CD14-positive monocyte (primary cell): Measurements from ENCODE around the gene CLDN24. TPM values are rescaled to one million over a fixed set of nuclear protein-coding genes. Genes with fewer than 3 reads are reported as not detected.
A peak's percentile ranks its signal among the peaks of the same experiment; 100 is the strongest.

Experiments used
- DNase-seq, 3 donors: peaks; one replicate each; pipeline ENCODE4 v3.0.0-alpha.2; 2011 to 2022
- H2AFZ ChIP-seq: 2 replicates; pipeline ENCODE4 v1.6.0; 2012; ENCODE audit warnings: mild to moderate bottlenecking, low read depth, low read length, inconsistent platforms; ENCODE audit not compliant: insufficient read depth, poor library complexity, severe bottlenecking
- H3K27ac ChIP-seq, 2 donors: 1 replicate in 1 of 2; 2 replicates in 1 of 2; pipeline ENCODE4 v1.5.1; 2012 to 2013; ENCODE audit warnings: low read length in 2 of 2, control low read depth in 1 of 2, inconsistent platforms in 1 of 2, low read depth in 1 of 2, mild to moderate bottlenecking in 1 of 2
- H3K27me3 ChIP-seq, 2 donors: one replicate each; pipeline versions ENCODE4 v1.6.0 to v1.6.1; 2011 to 2013; ENCODE audit warnings: low read length in 2 of 2; ENCODE audit not compliant: control insufficient read depth in 2 of 2, insufficient read depth in 2 of 2
- H3K36me3 ChIP-seq, 2 donors: replicated peaks in 1 of 2; 1 replicate in 1 of 2; 2 replicates in 1 of 2; pipeline versions ENCODE4 v1.5.1 to v1.6.1; 2012 to 2013; ENCODE audit warnings: low read length in 2 of 2, control low read depth in 1 of 2, inconsistent platforms in 1 of 2, mild to moderate bottlenecking in 1 of 2; ENCODE audit not compliant: insufficient read depth in 2 of 2, control insufficient read depth in 1 of 2
- H3K4me1 ChIP-seq, 2 donors: 1 replicate in 1 of 2; 2 replicates in 1 of 2; pipeline versions ENCODE4 v1.5.1 to v1.6.1; 2012 to 2013; ENCODE audit warnings: low read length in 2 of 2, control low read depth in 1 of 2, inconsistent platforms in 1 of 2, mild to moderate bottlenecking in 1 of 2, moderate library complexity in 1 of 2; ENCODE audit not compliant: insufficient read depth in 2 of 2, control insufficient read depth in 1 of 2
- H3K4me2 ChIP-seq: replicated peaks from 2 replicates; pipeline ENCODE3; 2012; ENCODE audit warnings: low read length, moderate library complexity, mild to moderate bottlenecking; ENCODE audit not compliant: poor library complexity, severe bottlenecking; ENCODE audit errors: extremely low read depth
- H3K4me3 ChIP-seq, 3 experiments: fragments of 200-600 bp in 1 of 3; sonication (generic) in 1 of 3; replicated peaks in 1 of 3; 1 replicate in 2 of 3; 2 replicates in 1 of 3; pipeline ENCODE4 v1.5.1; 2011 to 2013; ENCODE audit warnings: low read length in 3 of 3, mild to moderate bottlenecking in 3 of 3, control low read depth in 2 of 3, low read depth in 2 of 3, inconsistent platforms in 1 of 3, moderate library complexity in 1 of 3
- H3K79me2 ChIP-seq: 2 replicates; pipeline ENCODE4 v1.6.0; 2012; ENCODE audit warnings: mild to moderate bottlenecking, control low read depth, inconsistent platforms, low read length, moderate library complexity; ENCODE audit not compliant: insufficient read depth
- H3K9ac ChIP-seq: 2 replicates; pipeline ENCODE4 v1.6.0; 2017; ENCODE audit warnings: low read length, mild to moderate bottlenecking; ENCODE audit not compliant: insufficient read depth, poor library complexity, severe bottlenecking
- H3K9me3 ChIP-seq, 2 donors: replicated peaks in 1 of 2; 1 replicate in 1 of 2; 2 replicates in 1 of 2; pipeline versions ENCODE4 v1.5.1 to v1.6.1; 2012 to 2013; ENCODE audit warnings: low read length in 2 of 2, control low read depth in 1 of 2; ENCODE audit not compliant: control insufficient read depth in 1 of 2, insufficient read depth in 1 of 2
- H4K20me1 ChIP-seq: 2 replicates; pipeline ENCODE4 v1.6.0; 2012; ENCODE audit warnings: mild to moderate bottlenecking, low read length, control low read depth, moderate library complexity; ENCODE audit not compliant: insufficient read depth
- H3K27ac Mint-ChIP-seq, 7 donors: one replicate each; pipeline ENCODE4 v1.8.0; 2020; ENCODE audit warnings: mild to moderate bottlenecking in 7 of 7, mixed read lengths in 7 of 7, moderate library complexity in 6 of 7, inconsistent platforms in 2 of 7
- H3K27me3 Mint-ChIP-seq, 3 donors: one replicate each; pipeline ENCODE4 v1.8.0; 2021 to 2022; ENCODE audit warnings: low read depth in 3 of 3, mild to moderate bottlenecking in 3 of 3, mixed read lengths in 3 of 3, moderate library complexity in 3 of 3, inconsistent platforms in 1 of 3
- H3K36me3 Mint-ChIP-seq, 2 donors: one replicate each; pipeline ENCODE4 v1.8.0; 2020; ENCODE audit warnings: mixed read lengths in 2 of 2, inconsistent platforms in 1 of 2, mild to moderate bottlenecking in 1 of 2
- H3K4me1 Mint-ChIP-seq: one replicate; pipeline ENCODE4 v1.8.0; 2020; ENCODE audit warnings: mild to moderate bottlenecking, mixed read lengths
- H3K4me3 Mint-ChIP-seq, 2 donors: one replicate each; pipeline ENCODE4 v1.8.0; 2020; ENCODE audit warnings: mild to moderate bottlenecking in 2 of 2, mixed read lengths in 2 of 2, moderate library complexity in 1 of 2
- H3K9me3 Mint-ChIP-seq, 7 donors: one replicate each; pipeline ENCODE4 v1.8.0; 2020 to 2022; ENCODE audit warnings: mixed read lengths in 7 of 7, mild to moderate bottlenecking in 6 of 7, moderate library complexity in 6 of 7, inconsistent platforms in 2 of 7
- WGBS: methylation state at CpG from one replicate; pipeline ENCODE4 v1.1.5; 2013; ENCODE audit warnings: missing lambda C conversion rate; ENCODE audit not compliant: insufficient coverage; 5-methylcytosine and 5-hydroxymethylcytosine counted together
- intact Hi-C, 2 donors: fragments of 100-400 bp; cut with micrococcal nuclease; formaldehyde crosslinking; loops; one replicate each; pipeline versions ENCODE4 v1.15.0 to v1.15.1; 2023
- polyA plus RNA-seq, 3 donors: library from polyadenylated mRNA; depleted of rRNA in 1 of 3; unstranded in 2 of 3; stranded (reverse) in 1 of 3; fragments of 300-500 nt in 2 of 3; fragments of >200 nt in 1 of 3; fragmentation: Illumina TruSeq in 2 of 3; gene quantifications; 1 replicate in 2 of 3; 2 replicates in 1 of 3; pipeline ENCODE4 v1.2.3, GENCODE V29; 2012 to 2021
- TF ChIP-seq, protein P1 (sequence below): fragments of 200-600 bp; IDR thresholded peaks from one replicate; pipeline ENCODE4 v1.8.0; 2022; ENCODE audit warnings: antibody characterized with exemption, mild to moderate bottlenecking

The CLDN24 gene
- polyA plus RNA-seq, 3 donors: not detected

DNA sequence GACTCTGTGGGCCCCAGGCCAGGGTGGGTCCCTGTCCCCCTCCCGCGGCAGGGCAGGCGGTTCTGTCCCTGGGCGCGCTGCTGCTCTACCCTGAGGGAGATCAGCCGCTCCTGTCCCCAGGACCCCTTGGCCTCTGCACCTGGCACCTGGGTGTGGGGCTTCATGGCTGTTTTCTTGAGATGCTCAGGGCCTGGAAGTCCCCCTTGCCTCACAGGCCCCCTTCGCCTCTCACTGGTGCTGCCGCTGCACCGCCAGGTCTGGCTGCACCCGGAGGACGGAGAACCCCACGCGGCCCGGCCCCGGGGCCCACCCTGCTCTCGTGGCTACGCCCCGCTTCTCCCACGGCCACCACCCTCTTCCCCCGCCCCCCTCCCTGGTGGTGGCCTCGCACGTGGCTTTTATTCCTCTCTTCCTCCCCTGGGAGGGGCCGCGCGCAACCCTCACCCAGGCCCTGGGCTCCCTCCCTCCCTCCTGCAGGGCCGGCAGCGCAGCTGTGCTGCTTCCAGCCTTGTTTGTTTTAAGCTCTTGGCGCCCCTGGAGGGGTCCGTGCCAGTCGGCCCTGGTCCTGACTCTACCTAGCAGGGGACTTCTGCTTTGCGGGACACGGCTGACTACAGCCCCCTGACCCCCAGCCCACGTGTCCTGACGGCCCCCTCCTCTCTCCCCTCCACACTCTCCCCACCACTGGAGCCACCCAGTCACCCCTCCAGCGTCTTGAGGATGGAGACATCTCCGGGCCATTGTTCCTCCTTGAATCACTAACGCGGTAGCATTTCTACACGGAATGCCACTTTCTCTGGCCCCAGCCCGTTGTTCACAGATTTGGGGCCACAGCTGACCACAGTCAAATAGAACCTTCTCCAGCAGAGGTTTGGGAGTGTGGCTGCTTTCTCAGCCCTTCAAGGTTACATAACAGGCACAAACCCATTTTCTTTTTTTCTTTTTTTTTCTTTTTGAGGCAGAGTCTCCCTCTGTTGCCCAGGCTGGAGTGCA, 20.6 kb upstream of the CLDN24 start:
- DNase-seq: no peak
- 21% methylated on average over 34 of the region's 40 CpGs for WGBS
- Histone ChIP-seq H3K4me3 (peak overlapping the region in 1 of 3 experiments; percentile 17), H3K27ac (no peak overlapping the region), H2AFZ (peak overlapping the region; percentile 67), H3K4me1 (peaks cover 6 to 9% of the 10 kb centered on the region in 2 donors), H3K4me2 (peak overlapping the region; percentile 19), H3K27me3 (peaks cover 0 to 7% of the 10 kb centered on the region in 2 donors), H3K9me3 (no peaks in the 10 kb centered on the region), H3K79me2 (no peaks in the 10 kb centered on the region), H3K9ac (no peak overlapping the region), H4K20me1 (no peaks in the 10 kb centered on the region), H3K36me3 (no peaks in the 10 kb centered on the region)
- H3K4me1 Mint-ChIP-seq: peaks cover 10% of the 10 kb centered on the region
- H3K36me3 Mint-ChIP-seq: no peaks in the 10 kb centered on the region
- TF ChIP-seq, protein P1, sequence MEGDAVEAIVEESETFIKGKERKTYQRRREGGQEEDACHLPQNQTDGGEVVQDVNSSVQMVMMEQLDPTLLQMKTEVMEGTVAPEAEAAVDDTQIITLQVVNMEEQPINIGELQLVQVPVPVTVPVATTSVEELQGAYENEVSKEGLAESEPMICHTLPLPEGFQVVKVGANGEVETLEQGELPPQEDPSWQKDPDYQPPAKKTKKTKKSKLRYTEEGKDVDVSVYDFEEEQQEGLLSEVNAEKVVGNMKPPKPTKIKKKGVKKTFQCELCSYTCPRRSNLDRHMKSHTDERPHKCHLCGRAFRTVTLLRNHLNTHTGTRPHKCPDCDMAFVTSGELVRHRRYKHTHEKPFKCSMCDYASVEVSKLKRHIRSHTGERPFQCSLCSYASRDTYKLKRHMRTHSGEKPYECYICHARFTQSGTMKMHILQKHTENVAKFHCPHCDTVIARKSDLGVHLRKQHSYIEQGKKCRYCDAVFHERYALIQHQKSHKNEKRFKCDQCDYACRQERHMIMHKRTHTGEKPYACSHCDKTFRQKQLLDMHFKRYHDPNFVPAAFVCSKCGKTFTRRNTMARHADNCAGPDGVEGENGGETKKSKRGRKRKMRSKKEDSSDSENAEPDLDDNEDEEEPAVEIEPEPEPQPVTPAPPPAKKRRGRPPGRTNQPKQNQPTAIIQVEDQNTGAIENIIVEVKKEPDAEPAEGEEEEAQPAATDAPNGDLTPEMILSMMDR: no peak
- H3K9me3 Mint-ChIP-seq: peaks cover 0 to 4% (median 0%) of the 10 kb centered on the region in 7 donors
- intact Hi-C loops: no loop called here
- no peak overlapping the region for H3K27ac Mint-ChIP-seq
- peaks cover 10 to 27% (median 13%) of the 10 kb centered on the region in 3 donors for H3K27me3 Mint-ChIP-seq
- peak overlapping the region in 1 of 2 donors; percentile 26 for H3K4me3 Mint-ChIP-seq

DNA sequence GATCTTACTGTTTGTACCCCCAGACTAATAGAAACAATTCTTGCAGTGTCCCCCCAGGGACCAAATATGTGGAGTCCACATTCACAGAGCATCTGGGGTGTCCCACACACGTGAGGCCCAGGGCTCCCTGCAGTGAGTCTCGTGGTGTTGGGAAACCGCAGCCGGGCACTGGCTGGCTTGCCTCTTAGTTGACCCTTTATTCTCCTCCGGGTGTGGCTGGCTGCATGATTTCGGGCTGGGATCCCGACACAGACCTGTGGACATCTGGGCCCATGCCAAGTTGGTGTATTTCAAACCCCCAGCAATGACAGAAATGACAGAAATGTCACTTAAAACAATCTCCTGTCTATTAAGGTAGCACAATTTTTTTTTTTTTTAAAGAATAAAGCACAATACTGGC, 15.6 kb upstream of the CLDN24 start:
- Mint-ChIP-seq H3K4me1 (peaks cover 2% of the 10 kb centered on the region), H3K27ac (peak overlapping the region in 1 of 7 donors; percentile 5), H3K36me3 (no peaks in the 10 kb centered on the region), H3K9me3 (peaks cover 0 to 2% (median 0%) of the 10 kb centered on the region in 7 donors), H3K4me3 (no peak overlapping the region), H3K27me3 (peaks cover 0 to 19% (median 6%) of the 10 kb centered on the region in 3 donors)
- 97% methylated on average over 6 of the region's 7 CpGs for WGBS
- intact Hi-C loops: no loop called here
- H3K36me3 ChIP-seq: no peaks in the 10 kb centered on the region
- no peak overlapping the region for H2AFZ ChIP-seq
- no peaks in the 10 kb centered on the region for H3K79me2 ChIP-seq
- H3K27ac ChIP-seq: no peak overlapping the region
- peaks cover 0 to 5% of the 10 kb centered on the region in 2 donors for H3K27me3 ChIP-seq
- H3K4me3 ChIP-seq: no peak overlapping the region
- H4K20me1 ChIP-seq: no peaks in the 10 kb centered on the region
- H3K9me3 ChIP-seq: no peaks in the 10 kb centered on the region
- TF ChIP-seq, protein P1: no peak
- DNase-seq: no peak
- H3K4me2 ChIP-seq: no peak overlapping the region
- H3K9ac ChIP-seq: no peak overlapping the region
- peaks cover 1 to 2% of the 10 kb centered on the region in 2 donors for H3K4me1 ChIP-seq
